Neural progenitor cell (in vitro differentiated cells): ENCODE data around the gene SAMD8. TPM values are rescaled to one million over a fixed set of nuclear protein-coding genes. Genes with fewer than 3 reads are reported as not detected.
"Not testable (repeated sequence)": the region's sequence is repeated elsewhere in the genome, so short reads cannot be mapped to it uniquely, and the experiment has no call there.

Experiments used
- DNase-seq: peaks from one replicate; pipeline ENCODE4 v3.0.0-alpha.2; 2016; ENCODE audit warnings: low spot score
- H2AFZ ChIP-seq: fragments of 200-600 bp; sonication (generic); replicated peaks from 2 replicates; pipeline ENCODE4 v1.6.1; 2016; ENCODE audit warnings: antibody characterized with exemption
- H3F3A ChIP-seq: fragments of 200-600 bp; sonication (generic); 2 replicates; pipeline ENCODE4 v1.6.1; 2016; ENCODE audit warnings: antibody characterized with exemption, low read depth
- H3K27ac ChIP-seq: fragments of 200-600 bp; sonication (generic); 2 replicates; pipeline ENCODE4 v1.5.1; 2016; ENCODE audit warnings: mild to moderate bottlenecking
- H3K27me3 ChIP-seq: fragments of 200-600 bp; sonication (generic); 2 replicates; pipeline ENCODE4 v1.6.1; 2016; ENCODE audit warnings: mild to moderate bottlenecking, moderate library complexity
- H3K36me3 ChIP-seq: fragments of 200-600 bp; sonication (generic); 2 replicates; pipeline ENCODE4 v1.5.1; 2016
- H3K4me1 ChIP-seq: fragments of 200-600 bp; sonication (generic); 2 replicates; pipeline ENCODE4 v1.6.1; 2016; ENCODE audit warnings: mixed run types
- H3K4me2 ChIP-seq: fragments of 200-600 bp; sonication (generic); 2 replicates; pipeline ENCODE4 v1.6.1; 2016
- H3K4me3 ChIP-seq: fragments of 200-600 bp; sonication (generic); 2 replicates; pipeline ENCODE4 v1.5.1; 2016
- H3K79me2 ChIP-seq: fragments of 200-600 bp; sonication (generic); 2 replicates; pipeline ENCODE4 v1.6.1; 2016; ENCODE audit warnings: low read depth
- H3K9ac ChIP-seq: fragments of 200-600 bp; sonication (generic); 2 replicates; pipeline ENCODE4 v1.6.1; 2016
- H3K9me3 ChIP-seq: fragments of 200-600 bp; sonication (generic); 2 replicates; pipeline ENCODE4 v1.5.1; 2016; ENCODE audit warnings: low read depth
- H4K20me1 ChIP-seq: fragments of 200-600 bp; sonication (generic); 2 replicates; pipeline ENCODE4 v1.6.1; 2016; ENCODE audit warnings: low read depth
- H3K27ac Mint-ChIP-seq: 3 replicates; pipeline ENCODE4 v1.8.0; 2021; ENCODE audit warnings: mixed read lengths
- H3K27me3 Mint-ChIP-seq: 2 replicates; pipeline ENCODE4 v1.8.0; 2022; ENCODE audit warnings: low read depth, mild to moderate bottlenecking, inconsistent platforms, moderate library complexity, mixed read lengths; ENCODE audit not compliant: insufficient read depth
- H3K36me3 Mint-ChIP-seq: 3 replicates; pipeline ENCODE4 v1.8.0; 2021; ENCODE audit warnings: mixed read lengths
- H3K4me1 Mint-ChIP-seq: 3 replicates; pipeline ENCODE4 v1.8.0; 2021; ENCODE audit warnings: mixed read lengths
- H3K4me3 Mint-ChIP-seq: 3 replicates; pipeline ENCODE4 v1.8.0; 2021; ENCODE audit warnings: mild to moderate bottlenecking, moderate library complexity, mixed read lengths
- H3K9me3 Mint-ChIP-seq: 3 replicates; pipeline ENCODE4 v1.8.0; 2020; ENCODE audit warnings: mixed read lengths
- EZH2 ChIP-seq: fragments of 200-600 bp; sonication (generic); IDR thresholded peaks from 2 replicates; pipeline ENCODE4 v1.6.1; 2017; ENCODE audit warnings: antibody characterized with exemption, mild to moderate bottlenecking, moderate library complexity
- EZH2phosphoT487 ChIP-seq: fragments of 200-600 bp; sonication (generic); IDR thresholded peaks from 2 replicates; pipeline ENCODE4 v1.6.1; 2017; ENCODE audit warnings: antibody characterized with exemption
- total RNA-seq: library from RNA; depleted of rRNA; stranded (reverse); fragments of >200 nt; gene quantifications from 2 replicates; pipeline ENCODE4 v1.2.3, GENCODE V29; 2015; ENCODE audit warnings: low replicate concordance
- TF ChIP-seq, protein P1 (sequence below): fragments of 200-600 bp; sonication (generic); IDR thresholded peaks from 2 replicates; pipeline ENCODE4 v1.5.1; 2017; ENCODE audit warnings: antibody characterized with exemption, mild to moderate bottlenecking

The SAMD8 gene
- total RNA-seq, 1 donor from 2014 or later: 39.5 TPM

DNA sequence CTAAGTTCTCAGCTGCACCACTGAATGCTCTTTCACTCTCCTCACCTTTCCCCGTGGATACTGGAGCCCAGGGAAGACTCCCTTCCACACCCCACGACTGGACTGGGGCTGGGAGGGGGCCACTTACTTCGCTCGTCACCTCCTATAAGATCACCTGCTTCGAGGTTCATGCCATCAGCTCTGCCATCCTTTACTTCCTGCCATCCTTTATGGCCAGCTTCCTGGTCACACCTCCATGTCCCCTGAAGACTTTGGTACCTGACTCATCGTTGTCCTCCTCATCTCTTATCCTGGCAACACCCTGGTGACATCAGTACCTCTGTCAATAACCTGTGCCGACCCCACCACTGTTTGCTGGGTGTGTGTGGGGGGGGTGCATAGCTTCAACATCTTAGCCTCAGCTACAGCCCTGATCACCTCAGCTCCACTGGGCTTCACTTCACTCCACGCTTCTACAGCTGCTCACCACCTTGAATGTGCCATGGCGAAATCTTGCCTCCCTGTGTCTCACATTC is 90.4 kb downstream of the SAMD8 start:
- Histone ChIP-seq H3K36me3 (no peaks in the 10 kb centered on the region), H3K27ac (no peak overlapping the region), H3K4me3 (no peak overlapping the region), H3K27me3 (no peaks in the 10 kb centered on the region), H3K4me2 (no peak overlapping the region), H3K79me2 (no peaks in the 10 kb centered on the region), H3K9ac (no peak overlapping the region), H2AFZ (no peak overlapping the region), H3K4me1 (peaks cover under 1% of the 10 kb centered on the region), H3K9me3 (no peaks in the 10 kb centered on the region), H4K20me1 (no peaks in the 10 kb centered on the region), H3F3A (no peaks in the 10 kb centered on the region)
- no peak for TF ChIP-seq EZH2phosphoT487
- no peak for TF ChIP-seq EZH2
- TF ChIP-seq, protein P1, sequence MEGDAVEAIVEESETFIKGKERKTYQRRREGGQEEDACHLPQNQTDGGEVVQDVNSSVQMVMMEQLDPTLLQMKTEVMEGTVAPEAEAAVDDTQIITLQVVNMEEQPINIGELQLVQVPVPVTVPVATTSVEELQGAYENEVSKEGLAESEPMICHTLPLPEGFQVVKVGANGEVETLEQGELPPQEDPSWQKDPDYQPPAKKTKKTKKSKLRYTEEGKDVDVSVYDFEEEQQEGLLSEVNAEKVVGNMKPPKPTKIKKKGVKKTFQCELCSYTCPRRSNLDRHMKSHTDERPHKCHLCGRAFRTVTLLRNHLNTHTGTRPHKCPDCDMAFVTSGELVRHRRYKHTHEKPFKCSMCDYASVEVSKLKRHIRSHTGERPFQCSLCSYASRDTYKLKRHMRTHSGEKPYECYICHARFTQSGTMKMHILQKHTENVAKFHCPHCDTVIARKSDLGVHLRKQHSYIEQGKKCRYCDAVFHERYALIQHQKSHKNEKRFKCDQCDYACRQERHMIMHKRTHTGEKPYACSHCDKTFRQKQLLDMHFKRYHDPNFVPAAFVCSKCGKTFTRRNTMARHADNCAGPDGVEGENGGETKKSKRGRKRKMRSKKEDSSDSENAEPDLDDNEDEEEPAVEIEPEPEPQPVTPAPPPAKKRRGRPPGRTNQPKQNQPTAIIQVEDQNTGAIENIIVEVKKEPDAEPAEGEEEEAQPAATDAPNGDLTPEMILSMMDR: no peak
- Mint-ChIP-seq H3K4me1 (peaks cover under 1% of the 10 kb centered on the region), H3K27me3 (peaks cover 4% of the 10 kb centered on the region), H3K4me3 (no peak overlapping the region), H3K9me3 (no peaks in the 10 kb centered on the region), H3K36me3 (no peaks in the 10 kb centered on the region), H3K27ac (no peak overlapping the region)
- DNase-seq: no peak

DNA sequence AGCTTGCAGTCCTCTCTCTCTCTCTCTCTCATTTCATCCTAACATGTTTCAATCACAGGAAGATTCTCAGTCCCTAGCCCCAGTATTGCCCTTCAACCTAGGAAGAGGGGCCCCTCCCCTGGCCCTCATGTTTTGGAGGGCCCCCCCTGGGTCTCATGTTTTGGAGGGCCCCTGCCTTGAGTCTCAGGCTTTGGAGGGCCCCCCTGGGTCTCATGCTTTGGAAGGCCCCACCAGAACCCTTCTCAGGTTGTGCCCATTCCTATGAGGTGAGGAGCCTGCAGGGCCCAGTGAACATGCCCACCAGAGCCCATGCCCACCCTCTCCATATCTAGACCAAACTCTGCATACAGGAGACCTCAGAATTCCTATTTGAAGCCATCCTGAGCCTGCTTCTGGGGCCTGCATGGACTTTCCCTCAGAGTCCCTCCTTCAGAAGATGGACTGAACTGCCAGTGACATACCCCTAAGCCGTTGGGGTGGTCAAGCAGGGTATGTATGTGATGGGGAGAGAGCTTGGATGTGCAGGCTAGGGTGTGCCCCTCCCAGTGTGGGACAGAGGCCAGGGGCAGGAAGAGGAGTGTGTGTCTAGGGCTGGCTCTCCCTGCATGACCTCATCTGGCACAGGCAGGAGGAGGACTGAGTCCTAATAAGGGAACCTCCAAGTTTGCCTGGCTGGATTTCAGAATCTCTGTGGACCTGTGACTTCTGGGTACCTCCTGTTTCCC is 91.0 kb downstream of the SAMD8 start:
- Histone ChIP-seq H3K79me2 (no peaks in the 10 kb centered on the region), H3K9me3 (no peaks in the 10 kb centered on the region), H2AFZ (no peak overlapping the region), H3F3A (peaks cover 6% of the 10 kb centered on the region), H3K27ac (no peak overlapping the region), H3K9ac (no peak overlapping the region), H3K4me3 (no peak overlapping the region), H4K20me1 (no peaks in the 10 kb centered on the region), H3K4me1 (peaks cover 7% of the 10 kb centered on the region), H3K4me2 (no peak overlapping the region), H3K27me3 (no peaks in the 10 kb centered on the region), H3K36me3 (no peaks in the 10 kb centered on the region)
- no peaks in the 10 kb centered on the region for H3K9me3 Mint-ChIP-seq
- peaks cover 7% of the 10 kb centered on the region for H3K4me1 Mint-ChIP-seq
- H3K27me3 Mint-ChIP-seq: peaks cover 4% of the 10 kb centered on the region
- H3K36me3 Mint-ChIP-seq: no peaks in the 10 kb centered on the region
- no peak overlapping the region for H3K27ac Mint-ChIP-seq
- no peak overlapping the region for H3K4me3 Mint-ChIP-seq
- TF ChIP-seq, protein P1: no peak
- TF ChIP-seq EZH2phosphoT487: no peak
- no peak for TF ChIP-seq EZH2
- DNase-seq: no peak

DNA sequence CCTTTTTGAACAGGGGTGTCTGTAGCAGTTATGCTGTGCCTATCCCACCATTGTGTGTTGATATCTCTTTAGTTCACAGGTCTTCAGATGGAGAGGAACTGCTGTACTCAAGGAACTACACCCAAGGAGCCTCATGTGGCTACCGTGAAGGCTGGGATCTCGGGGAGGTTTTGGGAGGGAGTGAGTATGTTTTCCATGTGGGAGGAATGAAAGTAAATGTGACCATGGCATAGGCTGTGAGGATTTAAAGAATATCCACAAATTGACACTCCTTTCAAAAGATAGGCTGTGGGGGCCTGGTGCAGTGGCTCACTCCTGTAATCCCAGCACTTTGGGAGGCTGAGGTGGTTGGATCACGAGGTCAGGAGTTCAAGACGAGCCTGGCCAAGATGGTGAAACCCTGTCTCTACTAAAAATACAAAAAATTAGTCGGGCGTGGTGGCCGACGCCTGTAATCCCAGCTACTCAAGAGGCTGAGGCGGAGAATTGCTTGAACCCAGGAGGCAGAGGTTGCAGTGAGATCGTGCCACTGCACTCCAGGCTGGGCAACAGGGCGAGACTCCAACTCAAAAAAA is 91.7 kb downstream of the SAMD8 start:
- not testable (repeated sequence) for H3K27ac Mint-ChIP-seq, H3K9ac ChIP-seq, H3K27me3 Mint-ChIP-seq

DNA sequence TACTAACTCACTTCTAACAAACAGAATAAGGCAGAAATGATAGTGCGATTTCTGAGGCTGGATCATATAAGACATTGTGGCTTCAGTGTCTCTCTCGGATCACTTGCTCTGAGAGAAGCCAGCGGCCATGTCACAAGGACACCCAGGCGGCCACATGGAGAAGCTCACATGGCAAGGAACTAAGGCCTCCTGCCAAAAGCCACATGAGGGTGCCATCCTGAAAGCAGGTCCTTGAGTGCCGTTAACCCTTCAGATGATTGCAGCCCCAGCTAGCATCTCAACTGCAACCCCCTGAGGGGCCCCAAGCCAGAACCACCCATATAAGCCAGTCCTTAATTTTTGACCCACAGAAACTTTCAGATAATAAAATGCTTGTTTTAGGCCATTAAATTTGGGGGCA is 92.3 kb downstream of the SAMD8 start:
- Histone ChIP-seq H3K27me3 (no peaks in the 10 kb centered on the region), H3K36me3 (no peaks in the 10 kb centered on the region), H3K4me2 (no peak overlapping the region), H3K27ac (no peak overlapping the region), H4K20me1 (no peaks in the 10 kb centered on the region), H3K79me2 (no peaks in the 10 kb centered on the region), H3K9ac (no peak overlapping the region), H3K4me1 (peaks cover 8% of the 10 kb centered on the region), H3K4me3 (no peak overlapping the region), H2AFZ (no peak overlapping the region), H3F3A (peaks cover 9% of the 10 kb centered on the region), H3K9me3 (no peaks in the 10 kb centered on the region)
- H3K9me3 Mint-ChIP-seq: no peaks in the 10 kb centered on the region
- no peak for DNase-seq
- no peak overlapping the region for H3K4me3 Mint-ChIP-seq
- TF ChIP-seq EZH2 (no peak), EZH2phosphoT487 (no peak)
- TF ChIP-seq, protein P1: no peak
- peaks cover 4% of the 10 kb centered on the region for H3K27me3 Mint-ChIP-seq
- no peaks in the 10 kb centered on the region for H3K36me3 Mint-ChIP-seq
- peaks cover 7% of the 10 kb centered on the region for H3K4me1 Mint-ChIP-seq
- H3K27ac Mint-ChIP-seq: no peak overlapping the region

More for the DNA sequence above, 91.7 kb downstream of the SAMD8 start:
- not testable (repeated sequence) for H3K27ac ChIP-seq, H4K20me1 ChIP-seq, DNase-seq, H3K4me3 ChIP-seq, H3K4me3 Mint-ChIP-seq, H2AFZ ChIP-seq, H3K4me2 ChIP-seq, H3K27me3 ChIP-seq, H3F3A ChIP-seq, H3K4me1 Mint-ChIP-seq, H3K4me1 ChIP-seq, H3K9me3 ChIP-seq, H3K9me3 Mint-ChIP-seq, H3K36me3 Mint-ChIP-seq, H3K36me3 ChIP-seq, H3K79me2 ChIP-seq
